ENCODE results near the gene LMO1.

- TF ChIP-seq YY1 (IDR thresholded peaks at IDR 0.05) (no peak), CTCF (IDR thresholded peaks at IDR 0.05; ENCODE audit: low read depth, low read length, missing input control) (no peak), MAX (IDR thresholded peaks at IDR 0.05) (no peak), ATF3 (IDR thresholded peaks at IDR 0.05) (no peak)
Measured at GRCh38 chr11:8241373-8242117, 22.1 kb downstream of the LMO1 start.
